Erythroblast (primary cell): ENCODE measurements around the gene TRABD2B.

ENCODE experiments used
- GATA1 ChIP-seq: IDR thresholded peaks from 2 replicates; pipeline ENCODE4 v1.6.1; 2011; ENCODE audit warnings: low read depth, mild to moderate bottlenecking, control low read depth, low read length, moderate library complexity
- POLR2A ChIP-seq: IDR thresholded peaks from 2 replicates; pipeline ENCODE4 v1.6.1; 2011; ENCODE audit warnings: mild to moderate bottlenecking, low read length

DNA sequence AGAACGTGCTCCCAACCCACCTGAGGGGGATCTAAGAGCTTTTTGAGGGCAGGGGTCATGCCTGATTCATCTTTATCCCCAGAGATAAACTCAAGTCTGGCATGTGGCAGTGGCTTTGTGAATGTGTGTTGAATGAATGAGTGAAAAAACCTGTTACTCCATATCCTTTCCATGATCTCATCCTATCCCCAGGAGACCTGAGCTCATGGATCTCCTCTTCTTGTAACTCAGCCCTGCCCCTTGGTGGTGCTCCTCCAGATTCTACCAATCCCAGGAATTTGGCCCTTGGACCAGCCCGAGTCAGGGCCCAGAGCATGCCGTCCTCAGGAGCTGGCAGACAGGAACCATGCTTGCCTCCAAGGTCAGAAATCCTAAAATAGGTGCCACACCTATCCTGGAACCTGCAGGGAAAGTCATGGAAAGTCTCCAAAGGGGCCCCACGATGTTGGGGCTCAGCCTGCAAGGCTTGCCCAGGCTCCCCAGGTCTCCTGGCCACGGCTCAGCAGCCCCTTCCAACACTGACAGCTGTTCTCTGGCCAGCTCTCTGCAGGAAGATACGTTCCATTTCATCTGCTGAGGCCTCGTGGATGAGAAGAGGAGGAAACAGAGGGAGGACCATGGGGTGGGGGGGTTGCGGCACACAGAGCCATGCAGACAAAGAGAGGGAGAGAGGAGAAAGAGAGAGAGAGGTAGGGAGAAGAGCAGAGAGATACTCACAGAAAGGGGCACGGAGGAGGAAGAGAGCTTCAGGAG lies 214.6 kb downstream of the TRABD2B start:
- TF ChIP-seq POLR2A, result no peak
- TF ChIP-seq GATA1, result no peak
